SK-N-SH treated with all-trans-retinoic acid at 6 μM for 48 hours (cell line): ENCODE measurements around the gene KLHL3.

ENCODE experiments used
- ARNTL ChIP-seq: fragments of 450-650 bp; formaldehyde crosslinking; IDR thresholded peaks from 2 replicates; pipeline ENCODE4 v1.5.0; 2020; ENCODE audit warnings: low read depth, mild to moderate bottlenecking, moderate library complexity, borderline replicate concordance
- BACH2 ChIP-seq: fragments of 250-450 bp; sonication (Bioruptor Pico); IDR thresholded peaks from 2 replicates; pipeline ENCODE4 v1.9.0; 2021; ENCODE audit warnings: mild to moderate bottlenecking, borderline replicate concordance
- CREB5 ChIP-seq: fragments of 250-450 bp; sonication (Bioruptor Pico); IDR thresholded peaks from 2 replicates; pipeline ENCODE4 v1.5.1; 2020; ENCODE audit warnings: low read depth, mild to moderate bottlenecking, moderate library complexity
- CSRNP3 ChIP-seq: fragments of 250-450 bp; sonication (Bioruptor Pico); IDR thresholded peaks from 2 replicates; pipeline ENCODE4 v1.5.1; 2021; ENCODE audit warnings: mild to moderate bottlenecking, moderate library complexity
- ESRRG ChIP-seq: fragments of 250-450 bp; sonication (Bioruptor Pico); IDR thresholded peaks from 2 replicates; pipeline ENCODE4 v1.6.1; 2021; ENCODE audit warnings: mild to moderate bottlenecking
- GLIS3 ChIP-seq: fragments of 250-450 bp; sonication (Bioruptor Pico); IDR thresholded peaks from 2 replicates; pipeline ENCODE4 v1.5.0; 2020; ENCODE audit warnings: mild to moderate bottlenecking, moderate library complexity
- ISL1 ChIP-seq: fragments of 250-450 bp; sonication (Bioruptor Pico); IDR thresholded peaks from 2 replicates; pipeline ENCODE4 v2.1.2; 2022; ENCODE audit warnings: mild to moderate bottlenecking, moderate library complexity
- PATZ1 ChIP-seq: fragments of 250-450 bp; sonication (Bioruptor Pico); IDR thresholded peaks from 2 replicates; pipeline ENCODE4 v1.8.0; 2020; ENCODE audit warnings: mild to moderate bottlenecking, moderate library complexity, borderline replicate concordance
- POU6F1 ChIP-seq: fragments of 250-450 bp; sonication (Bioruptor Pico); IDR thresholded peaks from 2 replicates; pipeline ENCODE4 v1.8.0; 2021; ENCODE audit warnings: low read depth, mild to moderate bottlenecking, moderate library complexity, borderline replicate concordance
- PPARA ChIP-seq: fragments of 250-450 bp; sonication (Bioruptor Pico); IDR thresholded peaks from 2 replicates; pipeline ENCODE4 v1.5.0; 2020; ENCODE audit warnings: mild to moderate bottlenecking, borderline replicate concordance
- RARB ChIP-seq: fragments of 250-450 bp; sonication (Bioruptor Pico); IDR thresholded peaks from 2 replicates; pipeline ENCODE4 v1.8.0; 2021; ENCODE audit warnings: mild to moderate bottlenecking, moderate library complexity
- SNAI2 ChIP-seq: fragments of 250-450 bp; sonication (Bioruptor Pico); IDR thresholded peaks from 2 replicates; pipeline ENCODE4 v1.5.0; 2020; ENCODE audit warnings: mild to moderate bottlenecking, moderate library complexity
- ZNF565 ChIP-seq: fragments of 450-650 bp; formaldehyde crosslinking; conservative IDR thresholded peaks from 2 replicates; pipeline ENCODE4 v1.5.0; 2020; ENCODE audit warnings: low read depth, mild to moderate bottlenecking, moderate library complexity
- ZNF8 ChIP-seq: fragments of 450-650 bp; formaldehyde crosslinking; IDR thresholded peaks from 2 replicates; pipeline ENCODE4 v1.5.0; 2020; ENCODE audit warnings: mild to moderate bottlenecking, moderate library complexity

- TF ChIP-seq BACH2 (CRISPR knock-in tag), result no peak
- TF ChIP-seq POU6F1, result no peak
- TF ChIP-seq PATZ1 (CRISPR knock-in tag), result no peak
- no peak for TF ChIP-seq CREB5 (CRISPR knock-in tag)
- TF ChIP-seq ARNTL (CRISPR knock-in tag), result no peak
- no peak for TF ChIP-seq CSRNP3 (CRISPR knock-in tag)
- TF ChIP-seq ESRRG, result no peak
- no peak for TF ChIP-seq ZNF565 (CRISPR knock-in tag)
- no peak for TF ChIP-seq GLIS3 (CRISPR knock-in tag)
- TF ChIP-seq ZNF8 (CRISPR knock-in tag), result no peak
- no peak for TF ChIP-seq SNAI2 (CRISPR knock-in tag)
- TF ChIP-seq PPARA, result no peak
- no peak for TF ChIP-seq RARB
- no peak for TF ChIP-seq ISL1 (CRISPR knock-in tag)
Observed at GRCh38 chr5:137656558-137656957, 79.3 kb downstream of the KLHL3 start.
